ENCODE data around the gene PNPLA7.

GRCh38 chr9:137428841-137429545 lies 121.2 kb downstream of the PNPLA7 start:
- TF ChIP-seq POLR2A (IDR thresholded peaks at IDR 0.05) (no peak), CTCF (IDR thresholded peaks at IDR 0.05) (no peak)
